H4 (cell line): ENCODE data around the gene SVOPL. TPM values are rescaled to one million over a fixed set of nuclear protein-coding genes. Genes with fewer than 3 reads are reported as not detected.
"Not testable (repeated sequence)": the region's sequence is repeated elsewhere in the genome, so short reads cannot be mapped to it uniquely, and the experiment has no call there.

ENCODE experiments used
- DNase-seq: peaks from one replicate; pipeline ENCODE4 v3.0.0-alpha.2; 2015; ENCODE audit warnings: low spot score
- total RNA-seq: library from RNA; depleted of rRNA; stranded (reverse); fragments of >200 nt; shearing (Covaris generic); gene quantifications from 2 replicates; pipeline ENCODE4 v1.2.3, GENCODE V29; 2014

SVOPL gene
- total RNA-seq, 1 experiment from 2014 or later, result not detected

DNA sequence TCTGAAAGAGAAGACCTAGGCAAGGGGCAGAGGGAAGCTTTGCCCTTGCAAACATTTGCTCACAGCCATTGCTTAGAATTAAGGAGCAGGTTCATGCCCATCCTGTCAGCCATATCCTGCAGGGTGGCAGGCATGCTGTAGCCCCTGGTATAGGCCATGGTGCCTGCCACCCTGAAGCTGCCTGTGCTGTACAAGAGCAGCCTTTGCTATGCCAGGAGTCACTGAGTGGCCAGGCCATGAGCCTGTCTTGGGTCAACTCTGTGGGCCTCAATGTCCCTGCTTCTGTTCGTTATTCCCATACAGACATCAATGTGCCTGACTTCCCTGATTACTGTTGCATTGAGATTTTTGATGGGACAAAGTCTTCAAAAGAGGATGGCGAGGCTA is 368 bp upstream of the SVOPL start:
- no peak for DNase-seq

DNA sequence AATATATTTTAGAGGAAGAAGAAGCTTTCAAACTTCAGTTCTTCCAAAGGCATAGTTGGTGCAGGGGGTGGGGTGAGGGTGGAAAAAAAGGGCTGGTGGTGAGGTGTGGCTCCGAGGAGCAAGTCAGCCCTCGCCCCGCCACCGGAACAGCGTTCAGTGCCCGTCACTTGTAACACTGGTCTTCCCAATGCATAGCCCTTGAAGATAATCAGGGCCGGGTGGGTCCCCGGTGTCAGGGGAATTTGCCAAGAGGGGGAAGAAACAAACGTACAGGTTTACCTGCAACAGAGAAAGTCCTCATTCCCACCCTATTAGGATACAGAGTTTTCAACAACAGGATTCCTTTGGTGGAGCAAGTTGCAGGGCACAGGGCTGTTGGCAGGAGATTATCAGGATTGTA is 1.5 kb downstream of the SVOPL start:
- no peak for DNase-seq

DNA sequence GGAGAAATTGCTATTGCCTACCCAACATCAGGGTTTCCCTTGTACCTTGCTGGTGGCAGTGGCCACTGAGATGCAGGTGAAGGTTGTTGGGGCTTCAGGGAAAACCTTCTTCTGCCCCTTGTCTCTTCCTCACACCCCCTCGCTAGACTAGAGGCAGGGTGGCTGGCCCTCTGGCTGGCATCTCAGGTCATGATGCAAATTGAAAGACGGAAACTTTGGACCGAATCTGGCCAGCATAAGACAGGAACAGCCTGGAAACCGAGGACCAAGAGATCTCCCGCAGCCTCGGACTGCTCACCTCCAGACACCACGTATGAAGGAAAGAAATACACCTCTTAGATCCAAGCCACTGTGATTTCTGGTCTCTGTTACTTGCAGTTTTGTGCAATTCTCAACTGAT is 2.9 kb downstream of the SVOPL start:
- DNase-seq, result no peak

DNA sequence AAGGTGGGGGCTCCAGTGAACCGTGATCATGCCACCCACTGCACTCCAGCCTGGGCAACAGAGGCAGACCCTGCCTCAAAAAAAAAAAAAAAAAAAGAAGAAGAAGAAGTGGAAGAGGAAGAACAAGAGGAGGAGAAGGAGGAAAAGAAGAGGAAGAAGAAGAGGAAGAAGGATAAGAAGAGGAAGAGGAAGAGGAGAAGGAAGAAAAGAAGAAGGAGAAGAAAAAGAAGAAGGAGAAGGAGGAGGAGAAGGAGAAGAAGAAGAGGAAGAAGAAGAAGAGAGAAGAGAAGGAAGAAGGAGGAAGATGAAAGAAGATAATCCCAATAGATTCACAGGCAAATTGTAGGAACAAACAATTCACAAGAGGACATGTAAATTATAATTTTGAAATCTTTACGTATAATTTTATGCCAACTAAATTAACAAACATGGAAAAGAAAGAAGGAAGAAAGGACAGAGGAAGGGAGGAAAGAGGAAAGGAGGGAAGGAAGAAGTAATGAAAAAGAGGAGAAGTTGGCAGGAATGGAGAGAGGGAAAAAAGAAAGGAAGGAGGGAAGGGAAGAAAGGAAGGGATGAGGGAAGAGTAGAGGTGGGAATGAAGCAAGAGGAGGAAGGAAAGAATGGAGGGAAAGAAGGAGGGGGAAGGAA is 3.5 kb downstream of the SVOPL start:
- no peak for DNase-seq

DNA sequence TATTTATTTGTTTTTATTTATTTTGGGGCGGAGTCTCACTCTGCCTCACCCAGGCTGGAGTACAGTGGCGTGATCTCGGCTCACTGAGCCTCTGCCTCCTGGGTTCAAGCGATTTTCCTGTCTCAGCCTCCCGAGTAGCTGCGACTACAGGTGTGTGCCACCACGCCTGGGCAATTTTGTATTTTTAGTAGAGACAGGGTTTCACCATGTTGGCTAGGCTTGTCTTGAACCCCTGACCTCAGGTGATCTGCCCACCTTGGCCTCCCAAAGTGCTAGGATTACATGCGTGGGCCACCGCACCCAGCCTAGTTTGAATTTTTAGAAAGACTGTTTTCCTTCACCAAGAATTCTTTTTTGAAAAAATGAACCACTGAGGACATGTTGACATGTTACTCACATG is 5.4 kb downstream of the SVOPL start:
- DNase-seq, result not testable (repeated sequence)

DNA sequence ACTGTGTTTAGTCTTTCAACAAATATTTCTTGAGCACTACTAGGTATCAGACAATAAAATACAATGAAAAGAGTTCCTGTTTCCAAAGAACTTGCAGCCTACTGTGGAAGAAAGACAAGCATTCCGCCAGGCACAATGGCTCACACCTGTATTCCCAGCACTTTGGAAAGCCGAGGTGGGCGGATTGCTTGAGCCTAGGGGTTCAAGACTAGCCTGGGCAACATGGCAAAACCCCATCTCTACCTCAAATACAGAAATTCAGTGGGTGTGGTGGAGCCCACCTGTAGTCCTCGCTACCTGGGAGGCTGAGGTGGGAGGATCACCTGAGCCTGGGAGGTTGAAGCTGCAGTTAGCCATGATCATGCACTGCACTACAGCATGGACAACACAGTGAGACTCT is 6.1 kb downstream of the SVOPL start:
- no peak for DNase-seq

DNA sequence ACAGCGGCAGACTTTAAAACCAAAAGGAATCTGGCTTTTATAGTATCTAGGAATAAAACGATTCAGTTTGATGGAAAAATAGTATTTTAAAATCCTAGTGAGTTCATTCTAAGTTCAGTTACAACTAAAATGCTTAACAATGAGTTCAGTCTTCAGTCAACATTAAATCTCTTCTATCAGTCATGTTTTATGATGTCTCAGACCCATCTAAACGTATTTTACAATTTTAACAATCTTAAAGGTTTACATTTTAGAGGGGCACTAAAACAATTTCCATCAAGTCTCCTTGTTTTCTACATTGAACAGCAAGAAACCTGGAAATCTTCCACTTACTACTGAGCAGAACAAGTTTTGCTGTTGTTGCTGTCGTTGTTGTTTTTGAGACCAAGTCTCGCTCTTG is 10.0 kb downstream of the SVOPL start:
- no peak for DNase-seq

DNA sequence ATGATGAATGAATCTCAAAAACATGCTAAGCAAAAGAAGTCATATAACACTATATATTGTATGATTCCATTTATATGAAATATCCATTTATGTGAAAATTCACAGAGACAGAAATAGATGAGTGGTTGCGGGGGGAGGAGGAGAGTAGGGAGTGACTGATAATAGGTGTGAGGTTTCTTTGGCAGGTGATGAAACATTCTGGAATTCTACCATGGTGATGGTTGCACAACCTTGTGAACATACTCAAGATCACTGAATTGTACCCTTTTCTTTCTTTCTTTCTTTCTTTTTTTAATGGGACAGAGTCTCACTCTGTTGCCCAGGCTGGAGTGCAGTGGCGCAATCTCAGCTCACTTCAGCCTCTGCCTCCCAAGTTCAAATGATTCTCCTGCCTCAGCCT is 10.7 kb downstream of the SVOPL start:
- DNase-seq, result no peak

DNA sequence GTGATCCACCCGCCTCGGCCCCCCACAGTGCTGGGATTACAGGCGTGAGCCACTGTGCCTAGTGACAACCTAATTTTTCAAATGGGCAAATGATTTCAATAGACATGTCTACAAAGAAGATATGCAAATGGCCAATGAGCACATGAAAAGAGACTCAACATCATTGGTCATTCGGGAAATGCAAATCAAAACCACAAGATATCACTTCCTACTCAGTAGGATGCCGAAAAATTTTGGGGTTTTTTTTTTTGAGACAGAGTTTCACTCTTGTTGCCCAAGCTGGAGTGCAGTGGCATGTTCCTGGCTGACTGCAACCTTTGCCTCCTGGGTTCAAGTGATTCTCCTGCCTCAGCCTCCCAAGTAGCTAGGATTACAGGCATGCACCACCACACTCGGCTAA is 13.1 kb downstream of the SVOPL start:
- DNase-seq, result not testable (repeated sequence)

DNA sequence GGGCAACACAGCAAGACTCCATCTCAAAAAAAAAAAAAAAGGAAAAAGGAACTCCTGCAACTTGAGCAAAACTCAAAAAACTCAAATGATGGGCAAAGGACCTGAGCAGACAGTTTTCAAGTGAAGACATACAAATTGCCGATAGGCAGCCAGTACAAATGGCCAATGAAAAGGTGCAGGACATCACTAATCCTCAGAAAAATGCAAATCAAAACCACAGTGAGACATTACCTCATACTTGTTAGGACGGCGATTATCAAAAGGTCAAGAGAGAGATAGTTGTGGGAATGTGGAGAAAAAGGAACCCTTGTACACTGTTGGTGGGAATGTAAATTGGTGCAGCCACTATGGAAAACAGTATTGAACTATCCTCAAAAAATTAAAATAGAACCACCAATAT is 16.8 kb downstream of the SVOPL start:
- no peak for DNase-seq

DNA sequence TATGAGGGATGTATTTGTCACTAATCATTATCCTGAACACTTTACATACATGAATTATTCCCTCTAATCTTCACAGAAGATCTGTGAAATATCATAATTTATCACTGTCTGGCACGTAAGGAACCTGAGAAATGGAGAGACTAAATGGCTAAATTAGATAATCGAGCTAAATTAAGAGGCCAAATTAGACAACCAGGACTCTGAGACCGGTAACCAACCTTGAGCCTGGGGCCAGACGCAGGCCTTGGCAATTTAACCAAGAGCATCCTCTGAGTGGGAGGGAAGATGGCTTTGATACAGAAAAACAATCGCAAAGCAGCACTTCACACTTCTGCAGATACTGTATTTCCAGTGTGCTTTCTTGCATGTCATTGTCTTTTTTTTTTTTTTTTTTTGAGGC is 21.4 kb downstream of the SVOPL start:
- no peak for DNase-seq

DNA sequence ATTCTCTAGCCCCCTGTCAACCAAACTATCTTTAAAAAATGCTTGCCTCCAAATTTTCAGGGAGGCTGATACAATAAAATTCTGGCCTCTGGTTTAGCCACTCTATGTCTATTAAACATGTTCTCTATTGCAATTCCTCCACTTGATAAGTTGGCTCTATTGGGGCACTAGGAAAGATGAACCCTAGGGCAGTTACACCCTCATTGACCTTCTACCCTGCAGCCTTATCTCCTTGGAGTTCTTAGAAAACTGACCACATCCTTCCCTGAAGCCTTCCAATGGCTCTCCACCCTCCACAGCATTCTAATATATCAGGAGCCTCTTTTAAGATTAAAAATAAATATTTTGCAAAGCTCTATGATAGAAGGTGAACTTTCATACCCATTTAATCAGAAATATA is 30.6 kb downstream of the SVOPL start:
- DNase-seq, result no peak

DNA sequence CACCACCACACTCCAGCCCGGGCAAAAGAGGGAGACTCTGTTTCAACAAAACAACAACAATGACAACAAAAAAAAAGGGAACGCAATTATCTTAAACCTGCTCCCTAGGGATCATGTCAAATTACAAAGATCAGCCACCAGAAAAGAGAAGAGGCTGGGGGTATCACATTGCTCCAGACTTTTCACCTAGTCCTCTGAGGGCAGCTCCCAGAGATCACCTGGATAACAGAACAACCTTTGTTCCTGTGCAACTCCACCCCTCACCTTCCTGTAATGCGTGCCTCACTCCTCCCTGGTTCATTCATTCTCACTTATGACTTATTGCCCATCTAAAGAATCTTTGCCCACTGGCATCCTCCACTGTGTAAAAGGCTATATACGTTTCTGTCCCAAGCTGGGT is 31.8 kb downstream of the SVOPL start:
- DNase-seq, result no peak

DNA sequence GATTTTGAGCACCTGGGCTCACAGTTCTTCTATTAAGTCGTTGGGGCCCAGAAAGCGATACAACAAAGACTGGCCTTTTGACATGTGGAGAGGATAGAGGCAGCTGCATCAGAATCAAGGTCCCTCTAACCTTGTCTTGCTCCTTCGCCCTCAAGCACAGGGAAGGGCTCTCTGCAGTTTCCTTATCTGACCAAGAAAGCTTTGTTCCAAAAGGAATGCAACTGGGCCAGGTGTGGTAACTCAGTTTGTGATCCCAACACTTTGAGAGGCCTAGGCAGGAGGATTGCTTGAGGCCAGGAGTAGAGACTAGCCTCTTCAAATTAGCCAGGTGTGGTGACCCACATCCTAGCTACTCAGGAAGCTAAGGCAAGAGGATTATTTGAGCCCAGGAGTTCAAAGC is 32.2 kb downstream of the SVOPL start:
- DNase-seq, result no peak

DNA sequence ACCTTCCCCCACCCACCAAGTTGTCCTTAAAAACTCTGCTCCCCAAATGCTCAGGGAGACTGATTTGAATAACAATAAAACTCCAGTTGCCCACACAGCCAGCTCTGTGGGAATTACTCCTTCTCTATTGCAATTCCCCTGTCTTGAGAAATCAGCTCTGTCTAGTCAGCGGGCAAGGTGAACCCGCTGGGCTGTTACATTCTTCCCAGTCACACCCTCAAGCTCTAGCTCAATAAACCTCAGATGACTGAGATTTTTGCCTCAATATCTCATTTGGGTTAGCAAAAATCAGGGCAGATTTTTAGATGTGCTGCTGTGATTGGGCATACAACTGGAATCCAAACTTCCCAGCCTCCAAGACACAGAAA is 32.9 kb downstream of the SVOPL start:
- DNase-seq, result no peak

DNA sequence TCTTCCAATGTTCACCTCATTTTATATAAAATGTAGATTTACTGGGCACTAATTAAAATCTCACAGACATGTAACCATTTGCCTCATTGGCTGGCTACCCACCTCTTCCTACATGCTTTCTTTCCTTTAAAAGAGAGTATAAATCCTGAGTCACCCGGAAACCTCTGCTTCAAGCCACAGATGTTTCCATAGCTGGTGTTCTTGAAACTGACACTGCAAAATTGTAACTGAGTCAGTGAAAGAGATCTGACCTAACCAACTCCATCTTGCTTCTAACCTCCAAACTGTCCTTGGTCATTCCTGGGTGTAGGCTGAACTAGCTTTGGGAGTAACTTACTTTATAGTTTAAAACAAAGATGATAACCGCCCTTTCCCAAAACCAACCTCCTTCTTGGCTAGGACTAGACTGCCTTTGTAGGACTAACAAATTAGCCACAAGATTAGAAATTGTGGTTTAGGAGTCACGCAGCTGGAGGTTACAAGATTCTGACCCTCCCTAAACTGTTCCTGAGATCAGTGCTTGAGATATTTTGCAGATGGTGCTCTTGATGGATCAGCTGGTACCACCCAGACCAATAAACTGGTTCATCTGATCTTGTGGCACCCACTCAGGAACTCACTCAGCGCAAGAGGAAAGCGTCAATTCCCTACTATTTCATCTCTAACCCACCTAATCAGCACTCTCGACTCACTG is 33.5 kb downstream of the SVOPL start:
- no peak for DNase-seq

DNA sequence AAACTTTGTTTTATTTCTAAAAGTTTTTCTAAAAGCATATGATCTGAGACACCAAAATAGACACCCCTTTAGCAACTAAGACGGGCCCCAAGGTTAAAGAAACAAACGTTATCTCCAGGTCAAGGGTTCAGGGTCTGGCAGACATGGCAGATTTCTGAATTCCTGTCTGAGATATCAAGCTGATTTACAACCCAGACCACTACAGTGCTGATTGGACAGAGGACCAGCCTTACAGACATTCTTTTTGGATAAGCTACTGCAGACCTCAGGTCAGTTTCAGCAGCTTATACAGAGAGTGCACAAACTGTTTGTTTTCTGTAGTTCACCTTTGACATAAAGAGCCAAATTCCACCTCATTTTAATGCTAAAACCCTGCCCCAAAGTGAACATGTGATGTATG is 34.8 kb downstream of the SVOPL start:
- DNase-seq, result no peak

DNA sequence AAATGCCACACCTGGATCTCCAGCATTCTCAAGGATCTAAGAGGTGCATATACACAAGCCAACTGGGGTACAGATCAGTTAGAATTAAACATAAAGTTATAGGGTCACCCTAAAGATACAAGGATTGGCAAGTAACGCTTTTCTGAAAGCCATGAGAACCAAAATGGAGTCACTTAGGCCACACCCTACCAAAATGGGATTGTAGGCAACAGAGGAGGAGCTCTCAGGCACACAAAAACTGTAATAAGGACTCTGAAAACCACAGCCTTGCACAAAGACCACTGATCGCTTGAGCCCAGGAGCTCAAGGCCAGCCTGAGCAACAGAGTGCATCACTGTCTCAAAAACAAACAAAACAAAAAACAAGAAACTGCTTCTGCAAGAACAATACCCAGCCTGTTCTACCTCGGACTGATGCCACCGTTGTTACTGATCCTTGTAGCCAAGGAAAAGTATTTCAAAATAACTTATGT is 35.5 kb downstream of the SVOPL start:
- DNase-seq, result no peak

DNA sequence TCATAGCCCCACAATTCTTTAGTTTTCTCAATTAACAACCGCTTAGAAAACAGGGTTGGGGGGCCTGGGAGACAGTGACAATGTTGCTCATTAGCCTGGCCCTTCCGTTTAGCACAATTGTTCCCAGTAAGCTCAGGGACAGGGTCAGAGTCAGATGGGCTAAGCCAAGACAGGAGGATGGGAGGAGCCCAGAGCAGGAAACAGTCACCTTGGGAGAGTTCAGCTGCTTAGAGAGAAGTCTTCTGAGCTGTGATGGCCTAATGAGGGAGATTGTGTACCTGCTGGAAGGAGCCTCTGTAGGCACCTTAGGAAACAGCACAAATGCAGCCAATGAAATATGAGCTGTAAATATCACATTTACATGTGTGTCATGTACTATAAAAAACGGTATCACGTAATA is 35.9 kb downstream of the SVOPL start:
- no peak for DNase-seq

DNA sequence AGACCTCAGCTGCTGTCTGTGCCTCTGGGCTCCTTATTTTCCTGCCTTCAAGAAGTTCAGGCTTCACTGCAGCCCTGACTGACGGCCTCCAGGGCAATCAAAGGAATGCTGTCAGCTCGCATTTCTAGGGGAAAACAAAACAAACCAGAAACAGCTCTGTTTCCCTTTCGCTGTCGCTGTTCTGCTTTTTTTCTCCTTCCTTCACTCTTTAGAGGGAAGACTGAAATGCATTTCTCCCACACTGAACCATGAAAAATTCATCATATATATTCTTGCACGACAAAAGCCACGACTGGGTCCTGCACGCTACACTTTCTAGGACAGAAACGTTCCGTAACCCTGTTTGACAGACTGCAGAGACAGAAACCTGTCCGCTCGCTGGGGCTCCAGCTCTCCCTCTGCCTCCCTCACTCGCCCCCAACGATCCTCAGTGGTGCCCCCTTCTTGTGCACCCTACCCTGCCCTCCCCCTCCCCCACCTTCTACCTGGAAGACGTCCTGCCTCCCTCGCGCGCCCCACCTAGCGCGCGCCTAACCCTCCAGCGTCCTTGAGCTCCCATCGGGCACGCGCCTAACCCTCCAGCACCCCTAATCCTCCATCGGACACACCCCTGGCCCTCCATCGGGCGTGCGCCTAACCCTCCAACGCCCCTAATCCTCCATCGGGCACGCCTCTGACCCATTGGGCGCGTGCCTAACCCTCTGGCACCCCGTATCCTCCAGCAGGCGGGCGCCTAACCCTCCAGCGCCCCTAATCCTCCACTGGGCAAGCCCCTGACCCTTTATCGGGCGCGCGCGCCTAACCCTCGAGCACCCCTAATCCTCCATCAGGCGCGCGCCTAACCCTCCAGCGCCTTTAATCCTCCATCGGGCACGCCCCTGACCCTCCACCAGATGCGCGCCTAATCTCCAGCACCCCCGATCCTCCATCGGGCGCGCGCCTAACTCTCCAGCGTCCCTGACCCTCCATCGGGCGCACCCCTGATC is 37.1 kb downstream of the SVOPL start:
- no peak for DNase-seq

DNA sequence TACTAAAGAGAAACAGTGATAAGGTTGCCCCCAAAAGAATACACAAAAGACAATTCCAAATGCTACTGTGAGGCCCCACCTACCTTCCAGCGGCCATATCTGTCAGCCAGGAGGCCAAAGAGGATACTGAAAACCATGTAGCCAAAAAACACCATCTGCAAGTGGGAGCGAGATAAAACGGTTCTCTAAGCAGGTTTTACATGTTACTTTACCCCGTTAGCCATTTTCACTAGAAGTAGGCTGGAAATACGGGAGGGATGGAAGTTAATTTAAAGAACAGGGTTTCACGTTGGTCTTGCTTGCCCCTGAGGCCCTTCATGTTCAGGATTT is 38.2 kb downstream of the SVOPL start:
- DNase-seq, result no peak

DNA sequence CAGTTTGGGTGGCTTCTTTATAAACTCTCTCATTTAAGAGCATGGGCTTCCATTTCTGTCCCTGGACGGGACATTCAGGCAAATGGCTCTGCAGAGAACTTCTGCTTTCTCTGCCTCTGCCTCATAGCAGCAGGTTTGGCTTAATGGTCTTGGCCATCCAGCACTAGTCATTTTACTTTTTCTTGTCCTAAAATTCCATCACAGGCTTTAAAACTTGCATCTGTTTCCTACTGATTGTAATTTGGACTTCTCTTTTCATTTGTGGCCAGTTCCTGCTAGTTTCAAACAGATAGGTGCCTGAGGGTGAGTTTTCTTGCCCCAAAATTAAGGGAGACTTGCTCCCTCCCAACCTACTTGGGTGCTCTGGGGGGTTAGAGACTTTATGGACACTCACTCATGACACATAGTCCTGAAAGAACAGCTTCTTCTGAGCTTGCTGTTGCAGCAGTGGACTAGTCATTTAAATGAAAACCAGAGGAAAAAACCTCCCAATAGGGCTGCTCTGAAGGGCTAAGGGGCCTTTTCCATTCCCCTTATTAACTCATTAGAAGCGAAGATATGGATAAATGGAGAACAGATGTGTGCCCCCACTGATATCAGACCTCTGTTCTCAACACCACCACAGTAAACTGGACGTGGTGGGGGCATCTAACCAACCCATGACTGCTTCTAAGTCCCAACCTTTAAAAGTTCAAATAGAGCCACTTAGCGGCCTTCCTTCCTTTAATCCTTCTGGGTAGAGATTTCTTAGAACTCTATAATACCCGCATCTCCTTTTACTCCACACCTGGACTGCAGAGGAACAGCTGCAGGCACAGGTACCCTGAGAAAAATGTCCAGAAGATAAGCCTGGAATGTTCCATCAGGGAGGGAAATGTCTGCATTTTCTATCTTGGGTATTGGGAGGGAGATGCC is 38.8 kb downstream of the SVOPL start:
- DNase-seq, result no peak
